Measurements from ENCODE around the gene LDB2.

Gene LDB2

DNA sequence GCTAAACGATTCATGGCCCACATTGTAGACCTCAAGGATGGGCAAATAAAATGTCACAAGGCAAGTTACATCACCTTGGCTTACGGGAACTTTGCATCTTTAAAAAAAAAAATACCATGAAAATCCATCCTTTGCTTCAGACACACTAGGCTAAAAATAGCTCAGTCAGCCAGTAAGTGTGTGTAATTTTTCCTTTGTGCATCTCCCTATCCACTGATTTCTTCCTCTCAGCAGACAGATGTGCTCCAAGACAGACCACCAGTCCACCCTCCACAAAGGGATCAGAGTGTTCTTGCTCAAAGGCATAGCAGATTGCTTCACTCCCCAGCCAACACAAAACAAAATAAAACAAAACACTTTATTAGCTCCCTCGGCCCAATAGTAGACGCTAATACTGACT is 14.6 kb downstream of the LDB2 start:
- DNase-seq: no peak

GRCh38 chr4:16881151-16881884 is 17.1 kb downstream of the LDB2 start:
- no peak for DNase-seq

DNA sequence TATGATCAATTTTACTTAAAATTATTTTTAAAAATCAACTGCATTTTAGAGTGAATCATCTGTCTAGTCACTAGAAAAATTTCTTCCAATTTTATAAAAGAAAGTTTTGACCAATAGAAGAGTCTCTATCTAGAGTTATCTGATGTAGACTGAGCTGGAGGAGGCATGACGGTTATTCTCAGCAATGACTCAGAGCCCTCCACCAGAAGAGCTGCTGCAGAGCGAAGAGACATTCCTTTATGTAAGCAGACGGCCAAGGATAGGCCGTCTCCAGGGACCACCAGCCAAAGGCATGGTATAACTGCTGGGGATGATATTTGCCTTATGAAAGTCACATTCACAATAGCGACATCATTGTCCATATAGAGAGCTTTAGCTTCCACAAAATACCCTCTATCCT is 23.0 kb downstream of the LDB2 start:
- no peak for DNase-seq

DNA sequence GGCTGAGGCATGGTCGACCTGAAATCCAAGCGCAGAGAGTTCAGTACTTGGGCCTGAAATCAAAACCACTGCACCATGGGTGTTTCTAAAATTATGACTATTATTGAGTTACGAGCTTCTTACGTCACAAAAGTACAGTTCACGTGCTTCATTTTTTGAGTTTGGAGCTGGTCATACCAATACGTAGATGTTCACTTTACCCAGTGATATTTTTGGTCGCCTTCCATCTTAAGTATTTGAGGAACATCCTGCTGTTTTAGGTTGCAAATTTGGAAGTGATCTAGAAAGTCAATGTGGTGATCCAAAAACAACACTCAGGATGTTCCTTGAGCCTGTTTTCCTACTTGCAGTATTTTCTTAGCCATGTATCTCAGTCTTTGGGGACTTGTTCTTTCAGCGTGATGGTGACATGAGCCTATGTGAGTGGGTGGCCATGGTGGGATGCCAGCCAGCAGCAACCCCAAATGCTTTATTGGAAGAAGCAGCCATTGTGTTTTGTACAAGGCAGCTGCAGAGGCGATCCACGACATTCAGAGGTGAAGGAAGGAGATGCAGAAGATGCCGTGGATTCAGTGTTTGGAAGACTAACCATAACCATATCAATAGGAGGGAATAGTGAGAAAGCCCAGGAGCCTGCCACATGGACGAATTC is 28.7 kb downstream of the LDB2 start:
- no peak for DNase-seq

- no peak for DNase-seq
These were observed 29.8 kb downstream of the LDB2 start for GRCh38 chr4:16868674-16869073.

DNA sequence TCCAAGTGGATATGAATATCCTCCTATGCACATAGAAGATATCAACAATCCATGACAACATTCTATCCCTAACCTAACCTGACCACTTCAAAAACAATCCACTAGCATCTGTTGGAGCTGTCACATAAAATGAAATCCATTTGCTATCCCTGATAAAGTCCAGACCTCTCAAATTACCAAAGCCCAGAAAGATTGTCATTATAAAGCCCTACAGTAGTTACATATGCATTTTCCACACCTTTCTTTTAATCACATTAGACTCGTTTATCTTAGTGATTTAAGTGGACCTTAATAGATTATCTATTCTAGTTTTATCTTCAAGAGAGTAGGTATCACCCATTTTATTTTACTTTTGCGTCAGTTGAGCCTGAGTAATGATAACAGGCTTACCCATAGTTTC is 30.6 kb downstream of the LDB2 start:
- DNase-seq: no peak

GRCh38 chr4:16866974-16867373 is 31.5 kb downstream of the LDB2 start:
- DNase-seq: no peak

DNA sequence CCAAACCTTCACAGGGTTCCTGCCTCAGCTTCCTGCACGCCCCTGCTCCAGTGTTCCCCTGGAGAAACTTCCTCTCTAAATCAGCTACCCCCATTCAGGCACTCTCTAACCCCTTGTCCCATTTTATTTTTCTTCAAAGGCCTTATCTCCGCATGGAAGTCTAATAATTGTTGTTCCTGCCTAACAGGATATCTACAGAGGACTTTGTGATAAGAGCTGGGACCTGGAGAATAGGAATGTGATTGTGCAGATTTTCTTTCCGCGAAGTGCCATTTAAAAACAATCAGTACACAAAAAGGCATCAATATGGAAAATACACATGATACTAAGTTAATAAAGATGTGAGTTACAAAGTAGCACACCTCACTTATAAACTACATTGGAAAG is 32.6 kb downstream of the LDB2 start:
- DNase-seq: no peak

DNA sequence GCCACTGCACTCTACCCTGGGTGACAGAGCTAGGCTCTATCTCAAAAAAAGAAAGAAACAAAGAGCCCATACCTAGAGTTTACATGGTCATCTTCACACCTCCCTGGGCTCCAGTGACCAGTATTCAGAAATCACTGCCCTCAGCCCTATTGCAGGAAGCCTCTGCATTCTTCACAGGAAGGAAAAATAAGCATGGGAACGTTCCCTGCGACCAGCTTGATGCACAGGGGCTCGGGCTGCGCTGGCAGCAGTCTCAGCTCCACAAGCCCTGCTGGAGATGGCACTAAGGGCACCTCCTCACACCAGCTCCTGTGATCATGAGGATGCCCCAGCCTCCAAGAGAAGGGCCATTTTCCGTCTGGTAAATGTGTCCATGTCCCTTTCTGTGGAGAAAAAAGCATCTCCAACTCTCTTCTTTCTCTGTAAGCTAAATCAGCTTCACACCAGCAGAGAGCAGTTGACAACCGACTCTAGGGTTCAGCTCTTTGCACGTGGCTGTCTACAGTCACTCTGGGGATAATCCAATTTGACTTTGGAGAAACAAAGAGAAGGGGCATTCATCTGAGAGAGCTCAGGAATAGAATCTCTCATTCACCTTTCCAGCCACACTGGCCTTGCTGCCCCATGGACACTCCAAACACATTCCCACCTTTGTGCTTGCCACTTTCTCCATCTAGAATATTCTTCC is 33.1 kb downstream of the LDB2 start:
- no peak for DNase-seq

DNA sequence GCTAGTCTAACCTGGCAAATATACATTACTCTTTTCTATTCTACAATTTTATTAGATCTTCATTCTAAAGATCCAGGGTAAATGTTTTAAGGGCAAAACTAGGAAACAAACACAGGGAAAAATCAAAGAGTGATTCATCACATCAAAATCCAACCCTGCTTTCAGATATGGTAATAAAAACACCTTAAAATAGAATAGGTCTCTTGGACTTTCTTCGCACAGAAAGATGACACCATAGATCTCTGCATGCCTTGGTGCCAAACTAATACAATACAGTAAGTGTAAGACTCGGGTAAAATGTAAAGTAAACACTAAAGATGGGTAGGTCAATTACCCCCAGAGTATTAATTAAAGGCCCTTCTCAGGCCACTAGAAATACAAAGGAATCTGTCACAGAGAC is 34.2 kb downstream of the LDB2 start:
- DNase-seq: no peak

DNA sequence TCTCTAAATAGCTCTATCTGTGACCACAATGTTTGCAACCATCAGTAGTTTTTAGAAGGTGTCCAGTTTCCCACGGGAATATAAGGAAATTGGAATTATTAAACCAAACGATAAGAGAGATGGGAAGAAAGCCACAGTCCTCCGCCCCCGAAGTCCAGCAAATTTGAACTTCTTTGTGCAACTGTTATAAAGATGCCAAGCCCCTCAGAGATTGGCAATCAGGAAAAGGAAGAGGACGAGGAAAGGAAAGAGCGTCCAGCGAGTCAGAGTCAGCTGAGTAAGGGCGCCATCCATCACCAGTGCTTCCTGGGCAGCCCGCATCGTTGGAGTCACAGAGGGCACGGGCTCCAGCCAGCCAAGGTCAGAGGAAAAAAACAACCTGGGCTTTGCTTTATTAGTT is 35.7 kb downstream of the LDB2 start:
- no peak for DNase-seq

DNA sequence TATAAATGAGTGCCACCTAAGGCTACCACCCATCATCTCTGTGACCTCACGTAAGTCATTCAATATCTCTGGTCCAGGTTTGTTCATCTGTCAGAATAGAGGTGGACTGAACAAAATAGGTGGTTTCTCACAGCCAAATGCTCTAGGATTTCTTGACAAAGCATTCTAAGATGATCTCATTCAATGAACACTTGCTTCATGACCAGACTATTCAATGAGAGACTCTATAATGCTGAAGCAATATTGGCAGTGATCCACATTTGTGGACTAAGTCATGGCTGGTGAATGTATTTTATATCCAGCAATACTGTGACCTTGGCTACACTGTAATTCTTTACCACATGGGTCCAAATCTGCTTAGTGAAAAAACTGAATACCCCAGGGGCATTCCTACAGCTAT is 37.9 kb downstream of the LDB2 start:
- no peak for DNase-seq

GRCh38 chr4:16859031-16859430 is 39.4 kb downstream of the LDB2 start:
- DNase-seq: no peak

DNA sequence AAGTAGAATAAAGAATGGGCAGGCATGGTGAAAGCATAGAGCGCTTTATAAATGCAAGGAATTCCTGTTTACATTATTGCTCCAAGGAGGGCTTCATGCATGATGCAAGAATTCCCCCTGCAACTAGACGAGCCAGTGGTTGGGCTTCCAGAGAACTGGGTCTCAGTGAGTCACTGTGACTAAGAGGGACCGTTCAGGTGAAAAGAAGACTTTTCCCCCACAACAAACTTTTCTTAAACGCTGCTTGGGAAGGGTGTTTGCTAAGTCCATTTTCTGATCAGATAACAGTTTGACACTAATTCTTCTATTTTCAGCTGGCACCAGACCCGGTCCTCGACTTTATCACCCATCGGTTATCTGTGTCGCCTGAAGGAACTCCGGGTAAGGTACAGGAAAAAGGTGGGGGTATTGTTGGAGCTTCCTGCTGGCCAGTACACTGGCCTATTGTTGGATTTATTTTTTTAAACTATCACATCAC is 40.1 kb downstream of the LDB2 start:
- no peak for DNase-seq

GRCh38 chr4:16857425-16857824 is 41.0 kb downstream of the LDB2 start:
- DNase-seq: no peak

DNA sequence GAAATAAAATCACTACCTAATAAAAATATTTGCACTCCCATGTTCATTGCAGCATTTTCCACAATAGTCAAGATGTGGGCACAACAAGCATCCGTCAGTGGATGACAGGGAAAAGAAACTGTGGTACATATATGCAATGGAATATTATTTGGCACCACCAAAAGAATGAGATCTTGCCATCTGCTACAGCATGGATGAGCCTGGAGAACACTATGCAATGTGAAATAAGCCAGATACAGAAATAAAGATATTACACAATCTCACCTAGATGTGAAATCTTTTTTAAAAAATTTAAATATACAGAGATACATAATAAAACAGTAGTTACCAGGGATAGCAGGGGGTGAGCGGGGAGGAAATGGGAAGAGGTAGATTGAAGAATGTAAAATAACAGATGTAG is 44.8 kb downstream of the LDB2 start:
- no peak for DNase-seq

DNA sequence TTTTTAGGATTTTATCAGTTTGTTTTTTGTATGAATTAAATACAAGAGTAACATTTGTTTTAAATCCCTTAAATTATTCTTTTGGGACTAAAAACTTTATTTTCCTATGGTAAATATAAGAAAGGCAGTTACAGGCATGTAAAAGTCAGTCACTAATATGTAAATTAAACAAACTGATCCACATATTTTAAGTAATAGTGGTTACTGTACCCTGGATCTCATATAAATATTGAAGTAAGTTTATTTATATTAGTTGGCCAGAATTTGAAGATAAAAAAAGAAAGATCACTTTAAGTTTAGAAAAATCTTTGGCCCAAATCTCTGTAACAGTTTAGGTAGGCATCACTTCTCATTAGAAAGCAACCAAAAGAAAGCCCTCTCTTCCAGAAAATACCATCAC is 45.8 kb downstream of the LDB2 start:
- no peak for DNase-seq

- no peak for DNase-seq
These were observed 46.2 kb downstream of the LDB2 start for GRCh38 chr4:16852228-16852627.

DNA sequence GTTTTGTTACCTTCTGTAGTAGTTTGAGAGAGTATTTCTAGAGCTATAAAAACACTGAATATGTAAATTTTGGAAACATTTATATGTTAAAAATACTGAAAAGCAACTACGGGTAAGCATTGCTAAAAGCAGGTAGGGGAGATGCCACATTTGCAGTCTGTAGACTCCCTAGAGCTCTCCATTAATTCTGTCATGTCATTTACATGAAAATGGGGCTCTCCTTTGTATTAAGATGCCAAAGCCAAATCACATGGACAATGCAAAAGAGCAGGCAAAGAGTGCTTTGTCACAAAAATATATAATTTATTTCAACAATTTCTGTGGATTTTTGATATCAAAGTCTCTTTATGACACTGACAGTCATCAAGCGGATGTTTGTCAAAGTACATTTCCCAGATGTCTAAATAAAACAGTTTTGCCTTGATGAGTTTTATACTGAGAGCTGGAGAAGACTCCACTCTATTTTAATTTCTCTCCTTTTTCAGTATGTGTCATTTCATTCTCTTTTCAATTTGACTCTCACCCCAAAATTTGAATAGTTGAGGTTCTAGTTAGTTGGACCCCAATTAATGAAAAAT is 51.8 kb downstream of the LDB2 start:
- DNase-seq: no peak

GRCh38 chr4:16844816-16845586 is 53.4 kb downstream of the LDB2 start:
- no peak for DNase-seq

DNA sequence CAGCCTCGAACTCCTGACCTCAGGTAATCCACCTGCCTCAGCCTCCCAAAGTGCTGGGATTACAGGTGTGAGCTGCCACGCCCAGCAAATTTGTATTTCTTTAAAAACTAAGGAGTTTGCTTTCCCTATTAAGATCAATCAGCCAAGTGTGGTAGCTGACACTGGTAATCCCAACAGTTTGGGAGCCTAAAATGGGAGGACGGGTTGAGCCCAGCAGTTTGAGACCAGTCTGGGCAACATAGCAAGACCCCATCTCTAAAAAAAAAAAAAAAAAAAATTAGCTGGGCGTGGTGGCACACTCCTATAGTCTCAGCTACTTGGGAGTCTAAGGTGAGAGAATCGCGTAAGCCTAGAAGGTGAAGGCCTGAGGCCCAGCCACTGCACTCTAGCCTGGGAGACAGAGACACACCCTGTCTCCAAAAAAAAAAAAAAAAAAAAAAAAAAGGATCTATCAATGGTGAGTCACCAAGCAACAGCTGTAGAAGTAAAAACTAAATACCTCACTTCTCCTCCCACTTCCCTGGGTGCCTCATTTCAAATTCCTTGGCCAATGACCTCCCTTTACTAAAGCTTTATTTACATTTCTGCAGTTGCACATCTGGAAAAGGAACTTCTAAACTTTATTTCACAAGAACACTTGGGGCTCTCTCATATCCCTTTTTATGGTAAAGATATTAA is 54.5 kb downstream of the LDB2 start:
- DNase-seq: no peak

- no peak for DNase-seq
These were observed 60.1 kb downstream of the LDB2 start for GRCh38 chr4:16838226-16838875.

Data from AML-193 (cell line).